ENCODE data around the gene LYVE1.
"Not testable (repeated sequence)": the region's sequence is repeated elsewhere in the genome, so short reads cannot be mapped to it uniquely, and the experiment has no call there.

Gene LYVE1, protein sequence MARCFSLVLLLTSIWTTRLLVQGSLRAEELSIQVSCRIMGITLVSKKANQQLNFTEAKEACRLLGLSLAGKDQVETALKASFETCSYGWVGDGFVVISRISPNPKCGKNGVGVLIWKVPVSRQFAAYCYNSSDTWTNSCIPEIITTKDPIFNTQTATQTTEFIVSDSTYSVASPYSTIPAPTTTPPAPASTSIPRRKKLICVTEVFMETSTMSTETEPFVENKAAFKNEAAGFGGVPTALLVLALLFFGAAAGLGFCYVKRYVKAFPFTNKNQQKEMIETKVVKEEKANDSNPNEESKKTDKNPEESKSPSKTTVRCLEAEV

DNA sequence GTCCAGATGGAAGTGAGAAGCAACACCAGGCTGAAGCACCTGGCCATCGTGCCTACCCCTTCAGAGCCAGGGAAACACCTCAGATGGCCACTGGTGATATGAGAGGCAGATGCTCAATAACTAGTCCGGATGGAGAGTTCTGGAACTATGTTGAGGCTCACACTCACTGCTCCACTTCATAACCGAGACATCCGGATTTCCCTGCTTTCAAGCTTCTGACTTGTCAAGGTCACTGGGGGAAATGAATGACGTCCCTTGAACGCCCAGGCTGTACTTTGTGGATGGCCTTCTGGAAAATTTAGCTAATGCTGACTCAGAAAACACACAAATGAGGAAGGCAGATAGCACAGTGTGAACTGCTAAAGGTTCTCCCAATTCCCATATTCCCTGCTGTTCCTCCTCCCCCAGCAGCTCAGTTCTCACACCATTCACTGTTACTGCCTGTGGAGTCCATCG is at the start of gene LYVE1:
Gene LYVE1, minus strand, starts transcription at position 180 of the 456 bp plus-strand sequence. Its CDS starts 133 bp downstream, at position 47.
- in situ Hi-C loops (cut with HindIII; ENCODE audit: low sequenced_read_pairs), result no loop called here

DNA sequence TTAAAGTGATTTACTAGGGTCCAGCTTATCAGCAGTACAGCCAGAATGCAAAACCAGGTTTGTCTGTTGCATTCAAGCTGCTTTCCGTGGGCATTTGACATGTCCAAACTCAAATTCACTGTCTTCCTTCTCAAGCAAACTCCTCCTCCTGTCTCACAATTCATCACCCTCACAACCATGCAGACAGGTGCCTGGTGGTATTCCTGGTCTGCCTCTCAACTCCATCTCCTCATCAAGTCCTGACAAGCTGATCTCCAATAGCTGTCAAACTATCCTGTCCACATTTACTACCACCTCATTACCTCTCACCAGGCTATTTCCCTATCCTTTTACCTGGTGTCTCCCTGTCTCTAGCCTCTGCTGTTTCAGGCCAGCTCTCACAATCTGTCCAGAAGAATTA is 49.1 kb upstream of the LYVE1 start:
- in situ Hi-C loops (cut with HindIII; ENCODE audit: low sequenced_read_pairs), result no loop called here

DNA sequence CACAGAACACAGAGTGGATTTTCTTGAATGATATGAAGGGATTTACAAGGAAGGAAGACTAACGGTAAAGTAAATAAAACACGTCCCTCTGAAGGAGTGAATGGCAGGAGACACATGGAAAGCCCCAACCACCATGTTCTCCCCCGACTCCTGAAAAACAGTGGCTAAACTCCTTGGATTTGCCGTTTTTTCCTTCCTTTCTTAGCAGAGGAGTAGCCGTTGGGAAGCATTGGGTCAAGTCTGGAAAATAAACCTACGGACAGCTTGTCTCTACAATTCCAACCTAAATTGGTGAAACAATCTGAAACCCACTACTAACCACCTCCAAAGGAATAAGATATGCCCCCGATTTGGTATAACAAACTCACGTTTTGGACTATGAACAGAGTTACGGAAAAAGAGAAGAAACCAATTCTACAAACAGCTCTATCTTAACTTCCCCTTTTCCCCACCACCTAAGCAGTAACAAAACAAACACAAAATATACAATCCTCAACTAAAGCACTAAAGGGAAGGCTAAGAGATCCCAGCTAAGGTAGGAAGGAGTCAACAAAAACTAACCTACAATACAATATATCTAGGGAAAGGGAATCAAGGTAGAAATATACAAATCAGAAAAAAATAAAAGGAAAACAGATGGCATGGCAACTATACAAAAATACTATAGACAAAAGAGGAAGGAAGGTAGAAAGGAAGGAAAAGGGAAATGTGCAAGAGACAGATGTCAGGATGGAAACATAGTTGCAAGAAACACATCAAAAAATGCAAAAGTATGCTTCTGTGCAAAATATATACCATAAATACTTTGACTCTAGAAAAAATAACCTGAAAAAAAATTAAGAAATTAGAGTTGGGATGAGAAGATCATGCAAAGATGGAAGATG is 43.8 kb upstream of the LYVE1 start:
- in situ Hi-C loops (cut with HindIII; ENCODE audit: low sequenced_read_pairs), result no loop called here

DNA sequence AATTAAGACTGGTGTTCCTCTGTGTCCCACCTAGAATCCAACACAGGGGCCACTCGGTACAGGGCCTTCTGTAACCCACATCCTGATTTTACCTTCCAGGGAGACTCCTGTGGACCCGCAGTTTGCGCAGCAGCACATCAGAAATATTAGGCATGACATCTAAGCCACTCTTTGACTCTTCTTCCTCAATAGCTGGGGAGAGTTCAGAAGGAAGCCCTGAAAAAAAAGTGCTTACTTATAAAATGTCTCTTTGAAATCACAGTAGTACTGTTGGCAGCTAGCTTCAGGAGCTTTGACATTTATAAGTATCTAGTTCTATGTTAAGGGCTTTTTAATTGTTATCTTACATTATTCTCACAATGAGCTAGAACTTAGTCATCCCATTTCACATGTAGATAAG is 41.2 kb upstream of the LYVE1 start:
- in situ Hi-C loops (cut with HindIII; ENCODE audit: low sequenced_read_pairs), result no loop called here

DNA sequence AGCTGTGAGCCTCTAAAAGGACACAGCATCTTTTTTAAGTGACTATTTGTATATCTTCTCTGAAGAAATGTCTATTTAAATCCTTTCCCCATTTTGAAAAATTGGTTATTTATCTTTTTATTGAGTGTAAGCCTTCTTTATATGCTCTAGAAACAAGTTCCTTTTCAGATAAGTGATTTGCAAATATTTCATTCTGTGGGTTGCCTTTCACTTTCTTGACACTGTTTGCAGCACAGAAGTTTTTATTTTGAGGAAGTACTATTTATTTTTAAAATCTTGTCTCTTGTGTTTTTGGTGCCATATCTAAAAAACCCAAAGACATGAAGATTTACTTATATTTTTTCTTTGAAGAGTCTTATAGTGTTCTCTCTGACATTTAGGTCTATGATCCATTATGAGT is 40.1 kb upstream of the LYVE1 start:
- in situ Hi-C loops (cut with HindIII; ENCODE audit: low sequenced_read_pairs), result no loop called here

DNA sequence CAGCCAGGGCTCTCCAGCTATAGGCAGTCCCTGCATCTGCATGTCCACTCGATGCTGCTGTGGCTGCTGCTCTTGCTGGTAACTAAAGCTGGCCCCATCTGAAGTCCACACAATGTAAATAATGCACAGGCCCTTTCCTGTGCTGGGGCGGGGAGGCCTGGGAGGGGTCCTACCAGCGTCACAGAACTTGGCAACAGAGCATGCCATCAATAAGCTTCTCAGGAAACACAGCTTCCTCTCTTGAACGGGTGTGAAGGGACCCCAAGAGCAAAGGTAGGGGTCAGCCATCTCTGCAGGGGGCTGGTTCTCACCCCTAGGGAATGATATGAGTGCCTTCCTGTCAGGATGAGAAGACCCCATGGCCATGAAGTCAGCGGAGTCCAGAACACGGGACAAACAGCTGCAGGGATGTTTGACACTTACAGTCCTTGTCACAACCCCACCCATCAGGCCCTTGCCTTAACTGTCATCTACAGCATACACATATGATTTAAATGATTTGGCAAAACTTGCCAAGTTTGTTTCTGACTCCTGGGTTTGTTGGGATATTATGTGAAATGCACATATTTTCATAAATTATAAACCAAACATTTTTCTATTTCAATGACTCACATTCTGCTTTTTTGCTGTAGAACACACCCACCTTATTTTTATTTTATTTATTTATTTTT is 39.1 kb upstream of the LYVE1 start:
- in situ Hi-C loops (cut with HindIII; ENCODE audit: low sequenced_read_pairs), result no loop called here

DNA sequence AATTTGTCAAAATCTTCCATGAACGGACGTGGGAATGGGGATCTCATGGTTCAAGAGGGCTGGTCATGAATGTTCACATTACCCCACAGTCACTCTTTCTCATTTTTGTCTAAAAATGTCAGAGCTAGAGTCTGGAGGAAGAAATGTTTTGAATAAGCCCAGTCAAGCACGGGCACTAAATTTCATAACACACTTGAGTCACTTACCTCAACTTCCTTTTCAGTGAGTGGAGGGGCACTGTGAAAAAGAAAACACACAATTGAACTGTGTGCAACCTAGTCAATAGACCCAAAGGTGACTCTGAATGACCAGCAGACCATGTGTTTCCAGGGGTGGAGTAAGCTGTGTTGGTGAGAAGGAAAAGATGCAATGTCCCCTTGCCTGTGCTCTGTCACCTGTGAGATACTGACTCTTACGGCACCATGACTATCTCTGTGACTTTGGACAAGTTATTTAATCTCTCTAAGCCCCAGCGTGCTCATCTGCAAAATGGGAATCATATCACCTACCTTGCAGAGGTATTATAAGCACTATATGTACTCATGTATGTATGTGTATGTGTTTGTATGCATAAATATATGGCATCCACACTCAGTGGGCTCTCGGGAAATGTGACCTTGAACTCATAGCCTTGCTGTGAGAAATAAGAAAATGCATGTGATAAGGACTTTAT is 38.2 kb upstream of the LYVE1 start:
- in situ Hi-C loops (cut with HindIII; ENCODE audit: low sequenced_read_pairs), result no loop called here

DNA sequence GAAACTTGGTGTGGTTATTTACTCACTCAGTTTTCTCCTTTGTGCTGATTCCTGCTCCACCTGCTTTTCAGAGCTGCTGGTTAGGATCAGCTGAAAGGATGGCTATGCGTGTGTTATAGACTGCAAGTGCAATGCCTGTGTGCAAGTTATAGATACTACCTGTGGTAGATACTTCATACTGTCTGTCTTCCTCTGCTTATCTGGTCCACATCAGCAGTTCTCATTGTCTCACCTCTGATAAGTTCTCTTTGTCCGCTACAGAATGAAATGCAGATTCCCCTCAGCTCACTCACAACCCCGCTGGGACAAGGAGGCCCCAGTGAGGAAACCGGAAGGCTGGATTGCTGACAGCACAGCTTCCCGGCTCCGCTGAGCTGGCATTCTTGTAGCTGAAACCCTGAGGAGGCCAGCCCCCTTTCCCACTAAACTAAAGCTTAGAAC is 37.5 kb upstream of the LYVE1 start:
- in situ Hi-C loops (cut with HindIII; ENCODE audit: low sequenced_read_pairs), result no loop called here

DNA sequence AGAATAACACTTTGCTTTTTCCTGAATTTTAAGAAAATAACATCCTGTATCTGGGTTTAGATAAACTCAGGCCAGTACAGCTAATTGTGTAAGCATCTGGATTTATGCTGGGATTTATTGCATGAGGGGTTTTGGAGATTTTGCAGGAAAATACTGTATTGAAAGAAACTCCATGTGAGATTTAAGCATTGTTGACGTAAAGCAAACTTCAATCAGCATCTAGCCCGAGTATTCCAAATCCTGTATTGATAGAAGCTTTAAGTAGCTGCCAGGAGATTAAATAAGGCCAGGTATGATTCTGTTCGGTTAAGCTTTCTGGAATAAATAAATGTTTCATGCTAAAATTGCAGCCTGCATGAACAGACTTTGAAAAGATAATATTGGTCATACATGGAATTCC is 36.3 kb upstream of the LYVE1 start:
- in situ Hi-C loops (cut with HindIII; ENCODE audit: low sequenced_read_pairs), result no loop called here

DNA sequence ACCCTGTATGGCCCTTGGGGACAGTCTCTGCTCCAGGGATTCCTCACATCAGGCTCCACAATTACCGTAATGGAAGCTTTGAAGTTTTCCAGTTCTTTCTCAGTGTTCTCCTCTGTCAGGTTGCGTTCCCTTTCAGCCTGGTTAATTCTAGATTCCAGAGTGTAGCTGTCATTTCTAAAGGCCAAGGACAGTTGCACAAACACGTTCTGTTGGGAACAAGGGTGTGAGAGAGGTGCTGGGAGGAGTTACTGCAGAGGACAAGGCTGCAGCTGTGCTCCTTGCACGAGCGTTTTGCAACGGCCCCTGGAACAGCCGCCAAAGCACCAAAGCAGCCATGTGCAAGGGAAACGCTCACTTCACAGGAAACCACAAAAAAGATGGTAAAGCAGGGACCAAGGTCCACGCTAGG is 35.9 kb upstream of the LYVE1 start:
- in situ Hi-C loops (cut with HindIII; ENCODE audit: low sequenced_read_pairs), result no loop called here

DNA sequence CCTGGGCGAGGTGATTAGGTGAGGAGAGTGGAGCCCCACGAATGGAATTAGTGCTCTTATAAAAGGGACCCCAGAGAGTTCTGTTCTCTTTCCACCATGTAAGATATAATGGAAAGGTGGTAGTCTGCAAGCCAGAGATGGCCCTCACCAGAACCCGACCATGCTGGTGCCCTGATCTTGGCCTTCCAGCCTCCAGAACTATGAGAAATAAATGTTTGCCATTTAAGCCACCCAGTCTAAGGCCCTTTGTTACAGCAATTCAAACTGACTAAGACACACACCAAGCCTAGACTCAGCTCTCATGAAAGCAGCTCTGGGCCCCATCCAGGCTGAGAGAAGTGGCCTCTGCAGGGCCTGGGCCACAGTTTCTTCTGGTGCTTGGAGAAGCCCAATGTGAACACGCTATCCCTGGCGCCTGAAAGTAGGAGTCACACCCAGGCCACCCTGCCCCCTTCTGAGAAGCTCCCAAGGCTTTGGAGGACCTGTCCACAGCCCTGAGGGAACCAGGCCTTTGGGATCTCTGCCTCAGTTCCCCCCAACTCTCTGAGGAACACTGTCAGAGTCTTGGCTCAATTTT is 35.3 kb upstream of the LYVE1 start:
- in situ Hi-C loops (cut with HindIII; ENCODE audit: low sequenced_read_pairs), result no loop called here

DNA sequence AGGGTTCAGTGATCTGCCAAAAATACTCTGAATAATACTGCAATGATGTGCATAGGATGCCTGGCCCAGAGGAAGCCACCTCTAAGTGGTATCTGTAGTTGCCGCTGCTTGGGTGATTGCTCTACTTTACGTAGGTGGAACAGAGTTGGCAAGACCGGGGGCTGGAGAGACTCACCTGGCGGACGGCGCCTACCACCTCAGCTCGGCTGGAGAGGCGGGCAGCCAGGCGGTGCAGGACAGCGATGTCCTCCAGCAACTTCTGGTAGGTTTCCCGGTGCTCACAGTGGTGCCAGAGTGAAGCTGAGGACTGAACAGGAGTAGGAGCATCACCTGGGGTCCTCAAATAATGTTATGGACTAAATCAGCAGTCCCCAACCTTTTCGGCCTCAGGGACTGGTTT is 34.5 kb upstream of the LYVE1 start:
- in situ Hi-C loops (cut with HindIII; ENCODE audit: low sequenced_read_pairs), result no loop called here

DNA sequence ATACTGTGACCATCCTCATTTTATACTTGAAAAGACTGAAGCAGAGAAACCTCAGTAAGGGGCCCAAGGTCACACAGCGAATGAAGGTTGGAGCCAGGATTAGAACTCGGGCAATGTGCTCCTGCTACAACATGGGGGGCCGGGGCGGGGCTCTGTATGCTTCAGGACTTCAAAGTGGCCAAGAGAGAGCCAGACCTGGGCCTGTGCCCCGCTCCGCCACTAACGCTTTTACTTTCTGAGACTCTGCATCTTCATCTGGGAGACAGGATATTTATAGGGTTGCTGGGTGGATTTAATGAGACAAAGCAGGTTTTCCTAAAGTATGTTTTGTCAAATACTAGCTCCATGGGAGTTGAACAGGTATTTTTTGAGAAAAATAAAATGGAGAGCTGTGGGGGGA is 33.9 kb upstream of the LYVE1 start:
- in situ Hi-C loops (cut with HindIII; ENCODE audit: low sequenced_read_pairs), result no loop called here

DNA sequence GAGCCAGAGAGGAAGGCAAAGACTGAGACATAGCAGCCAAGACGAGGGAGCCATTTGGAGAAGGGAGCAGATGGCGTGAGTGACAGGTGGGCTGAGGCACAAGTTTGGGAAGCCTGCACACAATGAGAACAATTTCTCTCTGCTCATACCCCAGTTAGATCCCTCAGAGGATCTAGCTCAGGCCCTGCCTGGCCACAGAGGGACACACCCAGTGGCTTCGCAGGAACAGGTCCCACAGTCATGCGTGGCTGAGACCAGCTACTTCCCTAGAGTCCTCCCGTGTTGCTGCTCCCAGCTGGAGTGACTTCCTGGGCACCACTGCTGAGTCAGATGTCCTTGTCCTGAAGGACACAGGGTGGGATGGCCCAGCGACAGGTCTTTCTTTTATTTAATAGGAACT is 33.4 kb upstream of the LYVE1 start:
- in situ Hi-C loops (cut with HindIII; ENCODE audit: low sequenced_read_pairs), result no loop called here

DNA sequence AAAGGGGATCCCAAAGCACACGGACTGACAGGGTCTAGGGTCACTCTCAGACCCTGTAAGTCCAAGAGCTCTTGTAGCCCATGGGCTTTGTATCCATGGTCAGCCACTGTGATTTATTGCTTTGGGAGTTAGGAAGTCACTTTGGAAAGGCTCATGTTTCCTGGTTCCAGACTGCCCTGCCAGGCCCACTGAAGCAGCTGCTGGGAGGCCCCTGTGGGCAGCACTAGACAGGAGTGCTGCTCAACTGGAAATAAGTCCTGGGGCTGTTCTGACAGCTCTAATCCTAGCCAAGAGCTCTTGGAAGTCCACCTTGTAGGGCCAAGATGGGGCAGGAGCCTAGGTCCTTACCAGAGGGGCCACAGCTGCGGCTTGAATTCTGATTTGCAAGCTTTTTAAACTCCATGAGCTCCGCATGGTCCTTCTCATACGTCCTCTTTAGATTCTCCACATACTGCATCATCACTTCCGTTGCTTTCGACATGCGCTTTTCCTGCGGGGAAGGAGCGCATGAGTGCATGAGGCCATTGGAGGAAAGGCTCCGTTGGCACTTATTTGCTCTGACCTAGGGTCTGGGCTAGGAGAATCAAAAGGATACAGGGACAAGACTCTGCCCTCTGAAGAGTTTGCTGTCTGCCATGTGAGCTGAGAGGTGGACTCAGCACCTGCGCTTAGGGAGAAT is 32.2 kb upstream of the LYVE1 start:
- in situ Hi-C loops (cut with HindIII; ENCODE audit: low sequenced_read_pairs), result no loop called here

DNA sequence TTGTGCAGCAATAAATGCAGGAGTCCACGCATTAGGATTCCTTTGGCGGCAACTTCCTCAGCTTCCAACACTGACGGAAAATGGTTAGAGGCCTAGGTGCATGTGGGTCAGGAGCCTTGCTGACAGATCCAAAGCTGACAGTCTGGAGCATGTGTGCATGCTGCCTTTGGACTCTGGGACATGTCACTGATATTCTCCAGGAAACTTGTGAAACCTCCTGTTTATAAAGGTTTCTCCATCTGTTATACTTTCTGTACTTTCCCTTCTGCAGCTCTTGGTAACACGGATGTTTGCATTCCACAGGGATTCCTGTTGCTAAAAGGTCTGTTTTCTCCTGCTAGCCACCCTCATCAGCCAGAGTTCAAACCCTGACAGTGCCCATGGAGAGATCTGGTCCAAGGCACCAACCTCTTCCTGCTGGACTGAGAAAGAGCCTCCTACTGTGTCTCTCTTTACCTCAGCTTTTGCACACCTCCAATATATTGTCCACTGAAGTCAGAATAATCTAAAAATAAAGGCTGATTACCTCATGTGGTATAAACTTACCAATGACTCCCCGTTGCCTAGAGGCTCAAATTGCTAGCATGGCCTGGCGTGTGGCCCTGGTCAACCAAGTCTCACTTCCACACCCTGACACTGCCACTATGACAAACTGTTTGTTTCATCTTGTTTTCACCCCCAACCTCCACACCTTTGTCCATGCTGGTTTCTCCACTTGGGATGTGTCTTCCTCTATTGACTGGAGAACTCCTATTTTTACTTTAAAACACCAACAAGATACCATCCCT is 31.1 kb upstream of the LYVE1 start:
- in situ Hi-C loops (cut with HindIII; ENCODE audit: low sequenced_read_pairs), result no loop called here

DNA sequence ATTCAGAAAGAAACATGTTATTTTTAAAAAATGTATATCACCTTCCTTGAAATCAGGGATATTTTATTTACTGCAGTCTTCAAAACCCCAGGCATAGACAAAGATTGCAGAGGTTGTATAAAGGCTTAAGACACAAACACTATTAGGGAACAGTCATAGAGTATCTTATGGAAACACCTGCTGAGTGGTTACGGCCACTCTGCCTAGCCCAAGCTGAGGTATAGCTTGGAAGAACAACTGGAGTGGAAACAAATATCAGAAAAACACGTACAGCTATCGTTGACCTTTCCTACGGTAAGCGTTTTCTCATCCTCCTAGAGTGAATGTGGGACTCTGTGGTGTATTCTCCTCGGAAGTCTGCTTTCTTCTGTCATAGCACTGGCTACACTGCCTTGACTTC is 30.4 kb upstream of the LYVE1 start:
- in situ Hi-C loops (cut with HindIII; ENCODE audit: low sequenced_read_pairs), result no loop called here

DNA sequence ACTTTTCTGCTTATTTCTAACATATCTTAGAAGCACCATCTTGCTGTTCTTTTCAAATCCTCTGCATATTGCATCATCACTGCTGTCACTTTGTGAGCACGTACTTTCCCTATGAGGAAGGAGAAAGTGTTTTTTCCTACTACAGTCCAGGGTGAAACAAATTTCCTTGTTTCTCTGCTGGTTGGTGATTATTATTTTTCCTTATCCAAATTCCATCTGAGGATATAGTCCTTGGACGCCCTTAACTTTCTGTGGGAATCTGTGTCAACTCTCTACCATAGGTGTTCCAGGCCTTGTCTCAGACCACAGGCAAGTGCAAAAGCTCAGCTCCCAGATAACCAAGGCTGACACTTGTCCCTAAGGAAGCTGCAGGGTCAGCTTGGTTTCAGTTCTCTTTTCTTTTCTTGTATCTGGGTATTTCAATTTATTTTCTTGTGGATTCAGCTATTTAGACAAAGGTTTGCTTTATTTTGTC is 29.4 kb upstream of the LYVE1 start:
- in situ Hi-C loops (cut with HindIII; ENCODE audit: low sequenced_read_pairs), result no loop called here

DNA sequence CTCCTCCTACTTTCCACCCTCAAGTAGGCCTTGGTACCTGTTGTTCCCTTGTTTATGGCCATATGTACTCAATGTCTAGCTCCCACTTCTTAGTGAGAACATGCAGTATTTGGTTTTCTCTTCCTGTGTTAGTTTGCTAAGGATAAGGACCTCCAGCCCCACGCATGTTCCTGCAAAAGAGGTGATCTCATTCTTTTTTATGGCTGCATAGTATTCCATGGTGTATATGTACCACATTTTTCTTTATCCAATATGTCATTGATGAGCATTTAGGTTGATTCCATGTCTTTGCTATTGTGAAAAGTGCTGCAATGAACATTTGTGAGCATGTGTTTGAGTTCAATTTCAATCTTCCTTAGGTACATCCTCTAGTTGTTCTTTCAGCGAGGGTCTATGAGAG is 27.4 kb upstream of the LYVE1 start:
- in situ Hi-C loops (cut with HindIII; ENCODE audit: low sequenced_read_pairs), result not testable (repeated sequence)
